Suppressor macrophage treated with lipopolysaccharide for 1 hour (primary cell): ENCODE measurements around the gene P2RY14.

Experiments used
- DNase-seq, 3 donors: peaks; one replicate each; pipeline ENCODE4 v3.0.0-alpha.2; 2020 to 2022

Gene P2RY14

DNA sequence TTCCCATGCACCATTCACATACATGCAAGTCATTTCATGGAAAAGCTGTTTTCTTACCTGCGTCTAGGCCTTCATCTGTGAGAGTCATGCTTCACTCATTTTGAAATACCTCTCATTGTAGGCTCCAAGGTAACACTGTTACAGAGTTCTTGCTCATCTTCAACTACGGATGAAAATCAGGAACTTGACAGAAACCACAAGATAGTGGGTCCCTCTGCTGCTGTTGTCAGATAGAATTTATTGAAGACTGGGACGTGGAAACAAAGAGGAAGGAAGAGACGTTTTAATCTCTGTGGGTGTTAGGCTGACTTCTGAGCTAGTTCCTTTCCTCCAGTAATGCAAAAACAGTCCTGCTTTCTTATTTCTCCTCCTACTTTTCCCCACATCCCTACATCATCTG, at the start of gene P2RY14:
TSS of gene P2RY14 (minus strand) at position 313 of the 400 bp plus-strand sequence. CDS start 64,226 bp downstream, outside the sequence.
- DNase-seq = peak; percentile 56 to 74 (median 71)

DNA sequence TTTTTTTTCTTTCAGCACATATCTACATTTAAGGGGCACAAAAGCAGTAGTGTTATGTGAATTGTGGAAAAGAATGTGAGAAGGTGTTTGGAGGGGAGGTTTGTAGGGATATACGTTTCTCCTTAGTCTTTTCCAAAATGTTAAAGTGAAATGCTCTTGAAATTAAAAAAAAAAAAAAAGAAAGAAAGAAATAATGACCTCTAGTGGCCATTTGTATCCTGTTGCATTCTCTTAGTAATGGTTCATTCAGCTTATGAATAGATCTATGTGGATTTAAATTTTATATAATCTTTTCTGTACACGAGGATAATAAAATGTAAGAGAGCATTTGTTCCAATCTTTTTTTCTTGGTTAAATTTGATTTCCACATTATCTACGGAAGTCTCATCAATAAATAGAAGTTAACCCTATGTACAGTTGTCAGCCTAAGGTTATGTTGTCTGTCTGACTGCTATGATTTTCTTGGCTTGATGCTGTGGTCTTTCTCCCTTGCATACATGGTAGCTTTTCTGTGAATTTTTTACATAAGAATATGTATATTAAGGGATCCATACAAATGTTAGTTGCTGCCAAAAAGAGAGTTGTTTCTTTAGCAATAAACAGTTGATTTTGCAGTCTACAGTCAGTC, 49.3 kb upstream of the P2RY14 start:
- peak; percentile 29 to 69 (median 61) for DNase-seq

DNA sequence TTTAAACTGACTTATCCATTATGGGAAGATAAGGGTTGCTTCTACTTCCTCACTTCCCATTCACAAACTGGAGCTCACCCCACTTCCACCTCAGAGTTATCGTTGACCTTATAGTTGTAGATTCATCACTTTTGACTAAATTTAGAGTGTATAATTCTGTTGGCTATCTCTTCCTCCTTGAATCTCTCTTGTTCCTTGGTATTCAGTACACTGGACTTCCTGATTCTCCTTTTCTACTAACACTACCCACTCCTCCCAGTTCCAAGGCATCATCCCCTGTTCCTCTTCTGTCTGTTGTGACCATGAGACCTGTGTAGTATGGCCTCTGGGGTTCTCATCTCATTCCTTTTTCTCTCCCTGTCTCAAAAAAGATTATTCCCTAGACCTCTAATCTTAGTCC, 44.2 kb upstream of the P2RY14 start:
- DNase-seq = peak; percentile 22 to 43 (median 36)

DNA sequence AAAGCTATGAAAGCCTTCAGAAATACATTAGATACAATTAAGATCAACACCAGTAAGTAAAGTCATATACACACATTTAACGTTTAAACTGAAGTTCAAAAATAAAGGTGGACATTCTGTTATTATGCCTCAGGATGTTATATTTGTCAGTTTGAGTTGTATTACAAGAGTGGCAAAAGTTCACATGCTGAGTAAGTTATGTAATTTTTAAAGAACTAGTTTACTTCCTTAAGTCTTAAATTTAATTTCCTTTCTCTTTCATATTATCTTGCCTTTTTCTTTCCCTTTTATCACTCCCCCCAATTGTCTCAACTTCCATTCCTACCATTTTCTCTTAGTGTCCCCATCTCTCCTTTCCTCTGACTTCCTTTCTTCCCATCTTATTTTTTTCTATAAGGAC, 43.2 kb upstream of the P2RY14 start:
- peak in 2 of 3 donors; percentile 46 to 50 for DNase-seq

DNA sequence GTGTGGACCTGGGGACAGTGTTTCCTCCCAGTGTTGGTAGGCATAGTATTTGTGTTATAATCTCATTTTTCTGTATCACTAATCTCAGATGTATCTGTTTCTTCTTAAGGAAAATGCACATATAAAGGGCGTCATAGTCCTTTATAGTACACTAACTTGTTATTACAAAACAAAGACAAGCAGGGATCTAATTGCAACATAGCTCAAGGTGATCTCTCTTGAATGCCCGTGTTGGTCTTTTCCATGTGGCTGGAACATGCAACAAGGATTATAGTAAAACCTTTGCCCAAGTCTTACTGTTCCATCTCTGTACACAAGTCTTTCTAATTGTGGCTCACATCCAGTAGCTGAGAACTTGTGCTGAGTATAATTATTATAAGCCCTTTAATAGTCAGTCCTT, 41.8 kb upstream of the P2RY14 start:
- no peak for DNase-seq

- DNase-seq = no peak
Measured at GRCh38 chr3:151319628-151320027, 41.3 kb upstream of the P2RY14 start.

- DNase-seq = peak; percentile 40 to 79 (median 73)
Measured at GRCh38 chr3:151318991-151319390, 40.6 kb upstream of the P2RY14 start.

DNA sequence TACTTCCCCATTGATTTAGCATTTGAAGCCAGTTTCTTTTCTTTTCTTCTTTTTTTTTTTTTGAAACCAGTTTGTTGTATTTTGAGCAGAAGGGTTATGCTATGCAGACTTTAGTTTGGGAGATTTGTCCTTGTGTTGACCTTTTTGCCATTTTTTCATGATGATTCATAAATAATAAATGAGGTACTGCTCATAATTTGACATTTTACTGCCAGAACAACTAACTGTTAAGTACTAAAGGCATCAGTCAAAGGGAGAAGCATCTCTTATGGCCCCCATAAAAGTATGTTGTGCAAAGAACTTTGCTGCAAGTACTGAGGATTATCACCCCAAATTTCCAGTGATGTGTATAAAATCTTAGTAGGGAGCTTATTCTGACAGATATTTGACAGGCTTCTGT, 40.0 kb upstream of the P2RY14 start:
- no peak for DNase-seq

DNA sequence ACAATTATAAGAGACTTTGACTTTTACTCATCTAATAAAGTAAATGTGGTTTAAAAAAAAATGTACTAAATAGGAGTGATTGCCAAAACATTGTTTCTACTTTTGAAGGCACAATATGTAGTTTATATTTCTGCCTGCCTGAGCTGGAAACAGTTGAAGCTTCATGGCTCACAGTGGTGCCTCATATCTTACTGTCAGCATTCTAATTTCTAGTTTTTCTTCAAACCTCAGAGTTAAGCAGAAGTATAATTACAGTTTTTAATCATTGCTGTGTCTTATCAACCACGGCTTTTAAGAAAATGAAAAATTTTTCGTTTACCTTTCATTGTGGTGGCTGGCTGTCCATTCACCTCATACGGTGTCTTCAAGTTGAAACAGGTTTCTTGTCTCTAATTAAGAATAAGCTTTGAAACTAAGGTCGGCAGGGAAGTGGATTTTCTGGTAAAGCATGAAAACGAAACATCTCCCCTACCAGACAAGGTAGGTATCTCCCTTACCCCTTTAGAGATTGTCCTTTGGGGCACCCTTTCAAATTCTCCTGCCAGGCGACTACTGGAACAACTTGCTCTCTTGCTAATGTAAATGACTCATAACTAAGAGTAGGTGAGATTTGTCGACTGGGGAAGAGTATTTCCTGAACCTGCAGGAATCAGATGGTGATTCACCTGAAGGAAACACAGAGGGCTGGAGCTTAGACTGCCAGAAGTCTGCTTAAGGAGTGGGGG, 38.1 kb upstream of the P2RY14 start, which contains the start of gene GPR87:
TSS of gene GPR87 (minus strand) at position 554 of the 725 bp plus-strand sequence. CDS start 16,720 bp downstream, outside the sequence.
- DNase-seq = no peak

- DNase-seq = no peak
Measured at GRCh38 chr3:151315846-151316245, 37.5 kb upstream of the P2RY14 start.

- DNase-seq = no peak
Measured at GRCh38 chr3:151315136-151315535, 36.8 kb upstream of the P2RY14 start.

DNA sequence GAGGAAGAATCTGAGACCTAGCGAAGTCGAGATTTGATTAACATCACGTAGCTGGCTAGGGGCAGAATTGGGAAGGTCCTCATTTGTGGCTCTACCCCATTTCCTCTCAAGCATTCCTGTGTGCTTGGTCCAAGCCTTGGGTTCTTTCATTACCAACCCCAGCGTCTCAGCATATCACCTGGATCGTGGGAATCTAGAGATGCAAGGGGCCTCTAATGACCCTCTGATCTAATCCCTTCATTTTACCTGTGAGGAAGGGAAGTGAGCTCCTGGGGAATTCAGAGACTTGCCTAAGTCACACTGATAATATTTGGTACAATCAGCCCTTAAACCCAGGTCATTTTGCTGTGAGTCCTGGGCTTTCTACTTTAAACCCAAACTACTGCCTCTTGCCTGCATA, 36.3 kb upstream of the P2RY14 start:
- DNase-seq = no peak

DNA sequence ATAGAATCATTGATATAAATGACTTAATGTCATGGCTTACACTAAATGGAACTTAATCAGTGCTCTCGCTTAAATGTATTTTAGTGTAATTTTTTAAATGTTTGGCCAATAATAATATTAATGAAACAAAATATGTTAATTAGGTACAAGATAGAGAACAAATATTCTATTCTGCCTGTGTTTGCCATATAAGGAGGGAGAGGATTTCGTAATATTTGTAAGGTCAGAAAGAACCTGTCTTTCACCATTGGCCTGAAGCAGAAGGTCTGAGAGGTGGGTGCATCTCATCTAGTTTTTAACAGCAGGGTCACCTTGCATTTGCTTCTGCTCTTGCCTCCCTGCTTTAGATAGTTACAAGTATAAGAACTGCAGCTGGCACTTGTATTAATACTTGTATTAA, 35.8 kb upstream of the P2RY14 start:
- no peak for DNase-seq

GRCh38 chr3:151312972-151313371, 34.6 kb upstream of the P2RY14 start:
- DNase-seq = no peak

DNA sequence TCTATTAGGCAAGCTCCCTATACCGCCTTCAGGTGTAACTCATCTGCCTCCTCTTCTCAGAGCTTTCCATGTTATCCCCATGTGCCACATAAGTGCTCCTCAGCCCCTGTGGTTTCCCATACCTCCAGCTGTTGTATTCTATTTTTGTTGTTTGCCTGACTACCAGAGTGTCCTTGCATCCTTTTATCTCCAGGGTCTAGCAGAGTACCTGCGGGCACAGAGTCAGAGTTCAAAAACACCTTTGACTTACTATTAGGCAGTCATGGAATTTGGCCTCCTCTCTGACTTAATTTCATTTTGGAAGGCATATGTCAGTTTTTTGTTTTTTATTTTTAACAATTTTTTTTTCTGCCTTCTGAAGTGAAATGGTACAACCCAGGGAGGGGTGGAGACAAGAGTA, 31.2 kb upstream of the P2RY14 start:
- DNase-seq = no peak

DNA sequence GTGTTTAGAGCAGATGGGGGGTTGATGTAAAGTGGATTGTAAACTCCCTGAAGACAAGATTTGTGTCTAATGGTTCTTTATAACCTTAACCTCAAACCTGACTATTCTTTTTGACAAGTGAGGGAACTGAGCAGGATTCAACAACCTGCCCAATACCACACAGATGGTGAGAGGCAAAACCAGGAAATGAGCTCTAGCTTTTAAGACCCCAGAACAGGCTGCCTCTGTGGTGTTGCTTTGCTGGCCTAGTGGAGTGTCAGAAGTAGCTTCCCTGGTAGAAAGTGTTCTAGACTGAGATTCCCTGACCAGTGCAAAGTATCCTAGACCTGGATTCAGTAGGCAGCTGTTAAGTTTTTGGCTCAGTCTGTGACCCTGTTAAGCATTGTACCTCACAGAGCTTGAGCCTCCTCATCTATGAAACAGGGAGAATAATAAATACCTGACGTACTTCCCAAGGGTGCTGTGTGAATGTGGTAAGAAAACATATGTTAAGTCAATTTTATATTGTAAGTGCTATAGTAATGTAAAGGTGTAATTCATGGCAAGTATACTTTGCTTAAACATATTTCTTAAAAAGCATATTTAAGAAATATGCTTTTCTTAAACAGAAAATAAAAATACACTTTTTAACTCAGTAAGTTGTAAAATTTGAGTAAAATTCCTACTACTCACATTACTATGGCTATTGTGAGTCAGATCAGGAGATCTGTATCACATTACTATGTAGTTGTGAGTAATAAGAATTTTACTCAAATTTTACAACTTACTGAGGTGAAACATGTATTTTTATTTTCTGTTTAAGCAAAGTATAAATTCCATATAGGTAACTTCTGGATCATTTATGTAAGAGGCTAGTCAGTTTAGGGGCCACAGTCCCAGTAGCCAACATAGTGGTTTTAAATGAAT, 29.5 kb upstream of the P2RY14 start:
- DNase-seq = no peak

GRCh38 chr3:151307131-151307530, 28.8 kb upstream of the P2RY14 start:
- no peak for DNase-seq

- no peak for DNase-seq
Measured at GRCh38 chr3:151306168-151306810, 27.9 kb upstream of the P2RY14 start.

DNA sequence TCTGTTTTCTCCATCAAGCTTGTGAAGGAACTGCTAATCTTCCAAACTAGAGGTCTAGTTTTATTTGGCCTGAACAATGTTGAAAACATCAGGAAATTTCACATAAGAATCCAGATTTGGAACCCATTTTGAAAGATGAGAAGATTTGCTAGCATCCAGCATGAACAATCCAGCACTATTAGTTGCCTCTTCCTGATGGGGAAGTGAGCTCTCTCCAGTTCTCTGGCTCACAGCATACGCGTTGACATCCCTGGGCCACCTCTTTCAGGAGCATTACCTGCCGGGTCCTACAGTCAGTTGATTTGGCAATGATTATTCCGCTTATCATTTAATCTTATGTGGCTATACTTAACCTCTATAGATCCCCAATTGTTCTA, 27.4 kb upstream of the P2RY14 start:
- DNase-seq = no peak

- DNase-seq = no peak
Measured at GRCh38 chr3:151305060-151305774, 26.9 kb upstream of the P2RY14 start.

DNA sequence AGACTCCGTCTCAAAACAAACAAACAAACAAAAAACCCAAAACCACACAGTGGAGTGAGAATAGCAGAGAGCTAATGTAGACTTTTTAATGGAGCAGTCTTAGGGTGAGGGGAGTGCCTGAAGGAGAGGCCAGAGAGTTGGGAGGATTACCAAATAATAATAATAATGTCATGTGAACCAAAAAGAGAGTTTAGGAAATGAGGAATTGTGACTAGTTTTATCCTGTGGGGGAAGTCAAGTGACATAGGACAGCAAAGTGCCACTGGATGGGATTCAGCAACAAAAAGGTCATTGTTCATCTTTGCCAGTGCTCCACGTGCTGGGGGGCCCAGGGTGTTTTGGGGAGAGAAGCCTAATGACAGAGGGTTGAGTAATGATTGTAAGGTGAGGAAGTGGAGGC, 25.4 kb upstream of the P2RY14 start:
- peak in 1 of 3 donors; percentile 30 for DNase-seq

DNA sequence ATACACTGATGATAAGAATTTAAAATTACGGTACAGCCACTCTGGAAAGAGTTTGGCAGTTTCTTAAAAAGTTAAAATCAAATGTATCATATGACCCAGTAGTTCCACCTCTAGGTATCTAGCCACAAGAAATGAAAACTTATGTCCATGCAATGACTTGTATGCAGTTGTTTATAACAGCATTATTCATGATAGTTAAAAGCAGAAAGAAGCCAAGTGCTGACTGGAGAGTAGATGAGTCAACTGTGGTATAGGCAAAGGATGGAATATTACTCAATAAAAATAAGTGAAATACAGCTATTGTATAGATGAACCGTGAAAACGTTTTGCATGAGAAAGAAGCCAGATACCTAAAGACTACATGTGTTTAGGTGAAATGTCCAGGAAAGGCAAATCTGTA, 23.4 kb upstream of the P2RY14 start:
- DNase-seq = peak; percentile 24 to 61 (median 38)
